ENCODE results near the gene DCHS2.

DCHS2 gene

GRCh38 chr4:154490583-154491340, 837 bp downstream of the DCHS2 start:
- peak; percentile 53 for DNase-seq (ENCODE audit: insufficient read length, low spot score)
- peak; percentile 70 for FAIRE-seq

- no peak for DNase-seq (ENCODE audit: insufficient read length, low spot score)
- FAIRE-seq = no peak
Observed at GRCh38 chr4:154490234-154490582, 1.4 kb downstream of the DCHS2 start.

GRCh38 chr4:154489558-154490233, 1.9 kb downstream of the DCHS2 start:
- FAIRE-seq (no peak), DNase-seq (ENCODE audit: insufficient read length, low spot score) (no peak)

DNA sequence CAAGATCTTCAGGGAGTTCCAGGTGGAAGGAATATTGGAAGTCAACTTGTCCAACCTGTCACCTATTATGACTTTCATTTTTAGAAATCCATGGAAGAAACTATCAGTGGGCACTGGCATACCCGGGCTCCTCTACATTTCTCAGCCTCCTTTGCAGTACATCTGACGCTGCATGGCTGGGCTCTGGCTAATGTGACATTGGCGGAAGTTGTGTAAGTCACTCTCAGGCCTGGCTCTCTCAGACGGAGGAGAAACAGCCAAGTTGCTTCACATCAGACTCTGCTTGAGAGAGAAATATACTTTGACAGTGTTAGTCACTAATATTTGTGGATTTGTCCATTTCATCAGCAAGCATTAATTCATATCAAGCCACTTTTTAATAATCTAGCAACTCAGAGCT, 4.5 kb downstream of the DCHS2 start:
- no peak for FAIRE-seq

GRCh38 chr4:154485127-154485773, 6.3 kb downstream of the DCHS2 start:
- DNase-seq (ENCODE audit: insufficient read length, low spot score) = peak; percentile 35
- FAIRE-seq = peak; percentile 93

More for the DNA sequence above, 4.5 kb downstream of the DCHS2 start:
- DNase-seq (ENCODE audit: insufficient read length, low spot score) = no peak

DNA sequence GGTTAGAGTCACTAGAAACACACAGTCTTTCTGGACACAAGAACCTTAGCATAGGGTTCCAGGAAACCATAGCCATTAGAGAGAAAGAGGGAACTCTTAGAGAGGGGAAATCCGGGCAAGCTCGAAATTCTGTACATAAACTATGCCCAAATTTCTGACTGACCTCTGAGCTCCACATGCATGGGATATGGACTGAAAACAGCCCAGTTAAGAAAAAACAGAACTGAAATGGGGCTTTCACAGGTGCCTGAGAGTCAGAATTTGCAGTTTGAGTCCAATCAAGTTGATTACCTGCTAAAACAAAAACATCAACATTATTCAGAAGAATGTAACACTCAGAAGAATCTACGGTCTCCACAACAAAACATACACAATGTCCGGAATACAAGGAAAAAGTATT, 13.1 kb downstream of the DCHS2 start:
- no peak for DNase-seq (ENCODE audit: insufficient read length, low spot score)
- peak; percentile 44 for FAIRE-seq

GRCh38 chr4:154478128-154478527, 13.5 kb downstream of the DCHS2 start:
- peak; percentile 86 for FAIRE-seq
- DNase-seq (ENCODE audit: insufficient read length, low spot score) = no peak

DNA sequence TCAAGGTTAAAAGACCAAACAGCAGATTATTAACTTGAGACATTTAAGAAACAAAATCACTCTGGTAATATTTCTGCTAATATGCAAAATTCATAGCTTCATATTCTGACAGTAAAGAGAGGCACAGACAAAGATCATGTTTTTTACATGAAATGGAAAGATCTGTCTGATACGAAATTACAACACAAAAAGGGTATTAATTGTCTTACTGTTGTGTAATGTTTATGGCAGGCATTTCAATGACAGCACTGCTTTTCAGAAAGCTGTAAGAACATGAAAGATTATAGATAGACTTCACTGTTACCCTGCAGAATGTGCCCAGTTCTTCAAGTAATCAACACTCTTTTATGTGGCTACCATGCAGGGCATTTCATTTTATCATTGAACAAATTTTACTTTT, 15.4 kb downstream of the DCHS2 start:
- DNase-seq (ENCODE audit: insufficient read length, low spot score) (no peak), FAIRE-seq (peak; percentile 71)

GRCh38 chr4:154475820-154476219, 15.8 kb downstream of the DCHS2 start:
- FAIRE-seq (peak; percentile 35), DNase-seq (ENCODE audit: insufficient read length, low spot score) (no peak)

- no peak for FAIRE-seq
Observed at GRCh38 chr4:154473497-154473896, 18.1 kb downstream of the DCHS2 start.

DNA sequence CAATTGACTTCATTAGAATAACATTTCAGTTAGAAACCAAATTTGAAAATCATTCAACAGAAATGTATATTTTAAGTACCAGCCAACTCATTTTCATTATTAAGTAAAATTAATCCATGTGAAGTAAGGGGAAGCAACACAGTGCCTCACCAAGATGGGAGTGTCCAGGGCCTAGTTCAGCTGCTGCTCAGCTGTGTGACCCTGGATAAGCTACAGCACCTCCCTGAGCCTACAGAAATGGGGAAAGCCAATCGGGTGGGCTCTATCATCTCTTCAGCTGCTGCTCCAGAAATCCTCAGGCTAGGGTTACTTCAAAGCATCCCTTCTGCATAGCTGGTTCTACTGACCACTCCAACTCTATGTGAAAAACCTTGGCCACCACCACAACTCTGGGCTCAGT, 18.7 kb downstream of the DCHS2 start:
- DNase-seq (ENCODE audit: insufficient read length, low spot score) (no peak), FAIRE-seq (peak; percentile 45)

More at GRCh38 chr4:154473497-154473896, 18.1 kb downstream of the DCHS2 start:
- DNase-seq (ENCODE audit: insufficient read length, low spot score) = no peak

DNA sequence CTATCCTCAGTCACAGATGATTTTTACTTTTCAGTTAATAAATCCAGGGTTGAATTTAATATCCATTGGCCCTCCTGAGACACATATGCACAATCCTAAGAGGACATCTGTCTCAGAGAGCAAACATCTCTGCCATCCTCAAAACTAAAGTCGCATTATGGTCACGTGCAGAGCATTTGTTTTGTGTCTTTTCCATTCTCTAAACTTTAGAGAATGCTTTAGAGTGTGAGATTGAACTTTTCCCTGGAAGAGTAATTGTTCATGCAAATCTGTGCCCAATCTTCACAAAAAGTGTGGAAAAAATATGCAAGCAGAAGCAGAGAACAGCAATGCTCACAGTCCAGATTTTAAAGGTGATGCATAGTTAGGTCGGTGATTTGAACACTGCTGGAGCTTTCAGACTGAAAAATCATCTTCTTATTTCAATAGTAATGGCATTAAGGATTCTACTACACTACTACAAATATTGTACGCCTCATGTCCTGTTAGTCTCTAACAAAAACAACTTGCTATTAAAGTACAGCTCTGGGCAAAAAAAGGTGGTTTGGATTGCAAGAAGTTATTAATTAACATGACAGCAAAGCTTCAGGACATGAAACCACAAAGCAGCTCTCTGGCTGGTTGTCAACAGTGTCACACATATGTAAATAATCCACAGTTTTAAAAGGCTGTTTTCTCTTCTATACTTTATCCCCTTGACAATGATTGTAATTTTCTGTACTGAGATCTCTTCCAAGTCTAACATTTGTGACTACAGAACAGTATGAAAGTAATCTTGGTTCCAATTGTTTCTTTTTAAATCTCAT, 19.9 kb downstream of the DCHS2 start:
- peak; percentile 99 for FAIRE-seq

GRCh38 chr4:154471032-154471431, 20.6 kb downstream of the DCHS2 start:
- no peak for DNase-seq (ENCODE audit: insufficient read length, low spot score)
- FAIRE-seq = no peak

More for the DNA sequence above, 19.9 kb downstream of the DCHS2 start:
- DNase-seq (ENCODE audit: insufficient read length, low spot score) = peak; percentile 31

- FAIRE-seq (no peak), DNase-seq (ENCODE audit: insufficient read length, low spot score) (no peak)
Observed at GRCh38 chr4:154467886-154468285, 23.7 kb downstream of the DCHS2 start.

- FAIRE-seq = no peak
- DNase-seq (ENCODE audit: insufficient read length, low spot score) = no peak
Observed at GRCh38 chr4:154466336-154466735, 25.3 kb downstream of the DCHS2 start.

GRCh38 chr4:154465085-154465484, 26.5 kb downstream of the DCHS2 start:
- no peak for FAIRE-seq
- DNase-seq (ENCODE audit: insufficient read length, low spot score) = no peak

DNA sequence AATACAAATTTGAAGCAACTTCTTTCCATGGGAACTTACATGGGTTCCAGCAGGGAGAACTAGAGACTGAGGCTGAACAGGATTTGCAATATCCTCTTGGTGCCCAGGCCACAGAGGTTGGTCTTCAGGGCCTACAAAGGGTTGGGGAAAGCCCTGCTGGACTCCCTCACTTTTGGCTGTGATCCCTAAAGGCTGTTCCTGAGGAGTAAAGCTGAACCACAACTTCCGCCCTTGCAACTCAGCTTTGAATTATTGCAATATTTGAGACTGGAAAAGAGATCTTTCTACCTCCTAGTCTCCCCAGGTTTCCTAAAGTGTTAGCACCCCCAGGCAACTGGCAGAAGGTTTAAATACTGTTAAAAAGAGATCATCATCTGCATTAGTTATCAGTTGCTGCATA, 26.9 kb downstream of the DCHS2 start:
- no peak for FAIRE-seq
- DNase-seq (ENCODE audit: insufficient read length, low spot score) = no peak

GRCh38 chr4:154462081-154462810, 29.4 kb downstream of the DCHS2 start:
- FAIRE-seq = no peak
- DNase-seq (ENCODE audit: insufficient read length, low spot score) = no peak

DNA sequence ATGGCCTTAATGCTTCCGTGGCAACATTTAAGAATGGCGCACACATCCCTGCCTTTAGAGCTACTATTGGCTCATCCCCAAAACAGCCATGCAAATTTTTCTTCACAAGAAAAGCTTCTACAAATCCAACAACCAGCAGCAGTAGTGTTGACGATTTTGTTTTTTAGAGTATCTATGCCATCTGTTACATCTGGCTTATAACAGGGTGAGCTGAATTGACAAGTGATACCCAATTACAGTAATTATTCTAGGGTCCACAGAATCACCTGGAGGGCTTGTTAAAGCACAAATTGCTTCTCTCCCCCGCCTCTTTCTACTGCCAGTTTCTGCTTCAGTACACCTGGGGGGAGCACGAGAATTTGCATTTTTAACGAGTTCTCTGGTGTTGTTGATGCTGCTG, 34.1 kb downstream of the DCHS2 start:
- no peak for FAIRE-seq
- DNase-seq (ENCODE audit: insufficient read length, low spot score) = no peak

GRCh38 chr4:154456889-154457288, 34.7 kb downstream of the DCHS2 start:
- DNase-seq (ENCODE audit: insufficient read length, low spot score) (no peak), FAIRE-seq (no peak)
